ENCODE data around the gene RPP25.
"Not testable (repeated sequence)": the region's sequence is repeated elsewhere in the genome, so short reads cannot be mapped to it uniquely, and the experiment has no call there.

RPP25 gene

GRCh38 chr15:74933573-74933972 is 23.0 kb downstream of the RPP25 start:
- peaks cover 4% of the 10 kb centered on the region for H3K4me1 ChIP-seq (ENCODE audit: insufficient read depth, poor library complexity, severe bottlenecking)
- DNase-seq (ENCODE audit: low spot score) (no peak), ATAC-seq (ENCODE audit: low read depth) (no peak)
- H3K4me3 ChIP-seq (ENCODE audit: severe bottlenecking), result no peak overlapping the region
- no peak for TF ChIP-seq CTCF (IDR thresholded peaks at IDR 0.05; ENCODE audit: poor library complexity, severe bottlenecking)
- H3K27me3 ChIP-seq (ENCODE audit: insufficient read depth, poor library complexity, severe bottlenecking), result no peaks in the 10 kb centered on the region
- no peaks in the 10 kb centered on the region for H3K9me3 ChIP-seq (ENCODE audit: severe bottlenecking)
- H3K27ac ChIP-seq (ENCODE audit: poor library complexity, severe bottlenecking), result no peak overlapping the region
- peaks cover 68% of the 10 kb centered on the region for H3K36me3 ChIP-seq (ENCODE audit: low read depth)

GRCh38 chr15:74928771-74929198 is 27.8 kb downstream of the RPP25 start:
- Histone ChIP-seq H3K36me3 (ENCODE audit: low read depth) (peaks cover 94% of the 10 kb centered on the region), H3K27me3 (ENCODE audit: insufficient read depth, poor library complexity, severe bottlenecking) (no peaks in the 10 kb centered on the region), H3K4me3 (ENCODE audit: severe bottlenecking) (no peak overlapping the region), H3K9me3 (ENCODE audit: severe bottlenecking) (no peaks in the 10 kb centered on the region), H3K4me1 (ENCODE audit: insufficient read depth, poor library complexity, severe bottlenecking) (no peaks in the 10 kb centered on the region), H3K27ac (ENCODE audit: poor library complexity, severe bottlenecking) (no peak overlapping the region)
- DNase-seq (ENCODE audit: low spot score) (no peak), ATAC-seq (ENCODE audit: low read depth) (no peak)
- TF ChIP-seq CTCF (IDR thresholded peaks at IDR 0.05; ENCODE audit: poor library complexity, severe bottlenecking), result no peak

GRCh38 chr15:74924525-74924924 is 32.0 kb downstream of the RPP25 start:
- H3K4me1 ChIP-seq (ENCODE audit: insufficient read depth, poor library complexity, severe bottlenecking), result no peaks in the 10 kb centered on the region
- no peak for DNase-seq (ENCODE audit: low spot score)
- H3K36me3 ChIP-seq (ENCODE audit: low read depth), result peaks cover 96% of the 10 kb centered on the region
- ATAC-seq (ENCODE audit: low read depth), result no peak
- H3K4me3 ChIP-seq (ENCODE audit: severe bottlenecking), result no peak overlapping the region
- no peak overlapping the region for H3K27ac ChIP-seq (ENCODE audit: poor library complexity, severe bottlenecking)
- no peaks in the 10 kb centered on the region for H3K9me3 ChIP-seq (ENCODE audit: severe bottlenecking)
- H3K27me3 ChIP-seq (ENCODE audit: insufficient read depth, poor library complexity, severe bottlenecking), result no peaks in the 10 kb centered on the region
- no peak for TF ChIP-seq CTCF (IDR thresholded peaks at IDR 0.05; ENCODE audit: poor library complexity, severe bottlenecking)

GRCh38 chr15:74920456-74920855 is 36.1 kb downstream of the RPP25 start:
- Histone ChIP-seq H3K4me3 (ENCODE audit: severe bottlenecking) (no peak overlapping the region), H3K27ac (ENCODE audit: poor library complexity, severe bottlenecking) (no peak overlapping the region), H3K36me3 (ENCODE audit: low read depth) (peaks cover 94% of the 10 kb centered on the region), H3K27me3 (ENCODE audit: insufficient read depth, poor library complexity, severe bottlenecking) (no peaks in the 10 kb centered on the region), H3K4me1 (ENCODE audit: insufficient read depth, poor library complexity, severe bottlenecking) (no peaks in the 10 kb centered on the region), H3K9me3 (ENCODE audit: severe bottlenecking) (no peaks in the 10 kb centered on the region)
- DNase-seq (ENCODE audit: low spot score) (no peak), ATAC-seq (ENCODE audit: low read depth) (no peak)
- TF ChIP-seq CTCF (IDR thresholded peaks at IDR 0.05; ENCODE audit: poor library complexity, severe bottlenecking), result no peak

- ATAC-seq (ENCODE audit: low read depth) (no peak), DNase-seq (ENCODE audit: low spot score) (no peak)
- H3K4me1 ChIP-seq (ENCODE audit: insufficient read depth, poor library complexity, severe bottlenecking), result no peaks in the 10 kb centered on the region
- no peak overlapping the region for H3K27ac ChIP-seq (ENCODE audit: poor library complexity, severe bottlenecking)
- no peak overlapping the region for H3K4me3 ChIP-seq (ENCODE audit: severe bottlenecking)
- no peaks in the 10 kb centered on the region for H3K9me3 ChIP-seq (ENCODE audit: severe bottlenecking)
- H3K27me3 ChIP-seq (ENCODE audit: insufficient read depth, poor library complexity, severe bottlenecking), result no peaks in the 10 kb centered on the region
- H3K36me3 ChIP-seq (ENCODE audit: low read depth), result peaks cover 78% of the 10 kb centered on the region
- TF ChIP-seq CTCF (IDR thresholded peaks at IDR 0.05; ENCODE audit: poor library complexity, severe bottlenecking), result no peak
These were observed 38.9 kb downstream of the RPP25 start for GRCh38 chr15:74917676-74918075.

GRCh38 chr15:74913799-74914198 is 42.8 kb downstream of the RPP25 start:
- not testable (repeated sequence) for H3K9me3 ChIP-seq (ENCODE audit: severe bottlenecking); DNase-seq (ENCODE audit: low spot score); H3K27me3 ChIP-seq (ENCODE audit: insufficient read depth, poor library complexity, severe bottlenecking); H3K4me1 ChIP-seq (ENCODE audit: insufficient read depth, poor library complexity, severe bottlenecking); H3K27ac ChIP-seq (ENCODE audit: poor library complexity, severe bottlenecking); ATAC-seq (ENCODE audit: low read depth); H3K4me3 ChIP-seq (ENCODE audit: severe bottlenecking)
- H3K36me3 ChIP-seq (ENCODE audit: low read depth), result peaks cover 42% of the 10 kb centered on the region
